22Rv1 (cell line): ENCODE measurements around the gene MAPK1.

Source experiments
- ZFX ChIP-seq: fragments of 450-650 bp; IDR thresholded peaks from 2 replicates; pipeline ENCODE4 v1.6.1; 2017; ENCODE audit warnings: antibody characterized with exemption, borderline replicate concordance
- TF ChIP-seq, protein P1 (sequence below): fragments of 450-650 bp; IDR thresholded peaks from 2 replicates; pipeline ENCODE4 v1.5.1; 2017; ENCODE audit warnings: mild to moderate bottlenecking

DNA sequence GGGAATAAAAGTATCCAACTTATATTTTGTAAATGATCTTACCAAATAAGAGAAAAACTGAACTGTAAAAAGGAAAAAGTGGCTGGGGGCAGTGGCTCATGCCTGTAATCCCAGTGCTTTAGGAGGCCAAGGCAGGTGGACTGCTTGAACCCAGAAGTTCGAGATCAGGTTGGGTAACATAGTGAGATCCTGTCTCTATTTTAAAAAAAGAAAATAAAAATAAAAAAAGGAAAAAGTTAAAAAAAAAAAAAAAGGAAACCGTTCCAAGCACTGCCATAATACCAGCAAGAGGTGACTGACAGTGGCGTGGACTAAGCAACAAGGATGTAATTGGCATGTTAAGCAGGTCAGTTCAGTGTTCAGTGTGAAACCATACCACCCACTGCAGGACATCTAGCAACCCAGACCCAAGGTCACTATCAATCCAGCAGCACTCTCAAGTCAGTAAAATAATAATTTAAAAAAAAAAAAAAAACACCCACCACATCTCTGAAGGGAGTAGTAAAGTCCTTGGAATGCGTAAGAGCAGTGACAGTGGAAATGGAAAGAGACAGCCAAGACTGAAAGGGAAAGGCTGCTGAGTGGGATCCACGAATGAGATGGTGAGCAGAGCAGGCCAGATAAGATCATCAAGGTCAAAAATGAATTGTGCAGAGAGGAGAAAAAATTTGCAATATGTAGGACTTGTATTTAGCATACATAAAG lies 43.6 kb downstream of the MAPK1 start:
- TF ChIP-seq, protein P1, sequence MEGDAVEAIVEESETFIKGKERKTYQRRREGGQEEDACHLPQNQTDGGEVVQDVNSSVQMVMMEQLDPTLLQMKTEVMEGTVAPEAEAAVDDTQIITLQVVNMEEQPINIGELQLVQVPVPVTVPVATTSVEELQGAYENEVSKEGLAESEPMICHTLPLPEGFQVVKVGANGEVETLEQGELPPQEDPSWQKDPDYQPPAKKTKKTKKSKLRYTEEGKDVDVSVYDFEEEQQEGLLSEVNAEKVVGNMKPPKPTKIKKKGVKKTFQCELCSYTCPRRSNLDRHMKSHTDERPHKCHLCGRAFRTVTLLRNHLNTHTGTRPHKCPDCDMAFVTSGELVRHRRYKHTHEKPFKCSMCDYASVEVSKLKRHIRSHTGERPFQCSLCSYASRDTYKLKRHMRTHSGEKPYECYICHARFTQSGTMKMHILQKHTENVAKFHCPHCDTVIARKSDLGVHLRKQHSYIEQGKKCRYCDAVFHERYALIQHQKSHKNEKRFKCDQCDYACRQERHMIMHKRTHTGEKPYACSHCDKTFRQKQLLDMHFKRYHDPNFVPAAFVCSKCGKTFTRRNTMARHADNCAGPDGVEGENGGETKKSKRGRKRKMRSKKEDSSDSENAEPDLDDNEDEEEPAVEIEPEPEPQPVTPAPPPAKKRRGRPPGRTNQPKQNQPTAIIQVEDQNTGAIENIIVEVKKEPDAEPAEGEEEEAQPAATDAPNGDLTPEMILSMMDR, result no peak
- TF ChIP-seq ZFX, result no peak
